Measurements from ENCODE around the gene RPS14.
"Not testable (repeated sequence)": the region's sequence is repeated elsewhere in the genome, so short reads cannot be mapped to it uniquely, and the experiment has no call there.

Gene RPS14

DNA sequence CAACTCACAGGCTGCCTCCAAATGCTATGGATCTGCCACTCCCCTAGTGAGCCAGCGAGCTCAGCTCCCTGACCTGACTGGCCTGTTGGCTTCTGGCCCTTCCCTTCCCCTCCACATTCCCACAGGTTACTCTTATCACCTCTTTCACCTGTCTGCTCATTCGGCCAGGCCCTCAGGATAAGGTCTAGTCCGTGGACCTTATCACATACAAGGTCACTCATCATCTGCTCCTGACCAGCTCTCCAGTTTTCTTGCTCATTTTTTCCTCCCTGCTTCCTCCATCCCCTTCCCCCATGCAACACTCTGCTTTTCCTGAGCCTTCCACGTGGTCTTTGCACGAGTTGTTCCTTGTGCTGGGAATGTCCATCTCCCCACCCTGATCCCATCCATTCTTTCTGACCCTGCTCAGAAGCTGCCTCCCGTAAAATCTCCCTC lies 32.5 kb upstream of the RPS14 start:
- in situ Hi-C loops (cut with MboI; ENCODE audit: low sequenced_read_pairs) = no loop called here

DNA sequence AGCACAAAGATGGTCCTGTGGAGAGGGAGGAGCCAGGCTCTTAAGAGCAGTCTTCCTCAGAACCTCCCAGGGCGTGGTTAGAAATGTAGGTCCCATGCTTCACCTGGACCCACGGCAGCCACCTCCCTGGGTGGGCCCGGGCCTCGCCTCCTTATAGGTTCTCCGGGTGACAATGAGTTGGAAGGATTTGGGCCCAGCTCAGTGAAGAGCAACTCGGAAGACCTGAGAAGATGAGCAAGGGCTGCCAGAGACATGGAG lies 32.1 kb upstream of the RPS14 start:
- in situ Hi-C loops (cut with MboI; ENCODE audit: low sequenced_read_pairs) = no loop called here

DNA sequence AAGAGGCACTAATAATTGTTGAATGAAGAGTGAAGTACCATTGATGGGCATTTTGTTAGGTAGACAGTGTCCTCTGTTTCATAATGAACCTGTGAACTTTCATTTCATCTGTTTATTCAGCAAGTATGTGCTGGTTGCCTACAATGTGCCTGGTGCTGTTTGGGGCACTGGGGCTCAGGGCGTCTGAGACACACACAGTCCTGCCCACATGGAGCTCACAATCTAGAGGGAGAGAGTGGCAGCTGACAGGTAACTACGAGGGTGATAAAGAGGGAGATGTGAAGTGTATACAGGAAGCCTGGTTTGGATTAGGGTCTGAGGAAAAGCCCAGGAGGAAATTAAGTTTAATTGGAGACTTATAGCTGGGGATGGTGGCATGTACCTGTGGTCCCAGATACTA lies 29.9 kb upstream of the RPS14 start:
- in situ Hi-C loops (cut with MboI; ENCODE audit: low sequenced_read_pairs) = no loop called here

DNA sequence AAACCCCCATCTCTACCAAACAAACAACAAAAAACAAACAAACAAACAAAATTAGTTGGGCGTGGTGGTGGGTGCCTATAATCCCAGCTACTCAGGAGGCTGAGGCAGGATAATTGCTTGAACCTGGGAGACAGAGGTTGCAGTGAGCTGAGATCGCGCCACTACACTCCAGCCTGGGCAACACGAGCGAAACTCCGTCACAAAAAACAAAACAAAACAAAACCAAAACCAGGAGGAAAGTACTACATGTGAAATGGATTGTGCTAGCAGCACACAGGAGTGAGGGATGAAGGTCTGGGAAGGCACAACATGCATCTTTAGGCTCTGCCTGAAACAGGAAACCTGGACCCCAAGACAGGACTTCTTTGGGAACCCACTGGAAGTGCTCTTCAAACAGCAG lies 27.0 kb upstream of the RPS14 start:
- in situ Hi-C loops (cut with MboI; ENCODE audit: low sequenced_read_pairs) = not testable (repeated sequence)

DNA sequence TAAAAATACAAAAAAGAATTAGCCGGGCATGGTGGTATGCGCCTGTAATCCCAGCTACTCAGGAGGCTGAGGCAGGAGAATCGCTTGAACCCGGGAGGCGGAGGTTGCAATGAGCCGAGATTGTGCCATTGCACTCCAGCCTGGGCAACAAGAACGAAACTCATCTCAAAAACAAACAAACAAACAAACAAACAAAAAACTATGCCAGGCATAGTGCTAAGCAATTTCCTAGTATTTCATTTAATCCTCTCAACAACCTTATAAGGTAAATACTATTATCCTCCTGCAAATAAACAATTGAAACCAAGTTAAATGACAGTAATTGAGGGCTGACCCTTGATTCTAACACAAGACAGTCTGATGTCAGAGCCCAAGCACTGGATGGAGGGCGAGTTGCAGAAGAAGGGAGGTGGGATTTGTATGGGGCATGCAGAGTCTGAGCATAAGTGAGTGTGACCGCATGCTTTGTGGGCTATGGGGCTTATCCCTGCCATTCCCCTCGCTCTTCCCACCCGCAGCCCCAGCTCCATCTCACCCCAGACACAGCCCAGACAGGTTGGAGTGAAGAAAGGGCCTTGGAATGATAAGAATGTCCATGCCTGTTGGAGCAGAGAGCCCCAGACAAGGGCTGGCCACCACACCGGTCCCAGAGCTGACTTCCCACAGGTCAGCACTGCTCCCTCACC lies 24.3 kb upstream of the RPS14 start:
- in situ Hi-C loops (cut with MboI; ENCODE audit: low sequenced_read_pairs) = no loop called here

DNA sequence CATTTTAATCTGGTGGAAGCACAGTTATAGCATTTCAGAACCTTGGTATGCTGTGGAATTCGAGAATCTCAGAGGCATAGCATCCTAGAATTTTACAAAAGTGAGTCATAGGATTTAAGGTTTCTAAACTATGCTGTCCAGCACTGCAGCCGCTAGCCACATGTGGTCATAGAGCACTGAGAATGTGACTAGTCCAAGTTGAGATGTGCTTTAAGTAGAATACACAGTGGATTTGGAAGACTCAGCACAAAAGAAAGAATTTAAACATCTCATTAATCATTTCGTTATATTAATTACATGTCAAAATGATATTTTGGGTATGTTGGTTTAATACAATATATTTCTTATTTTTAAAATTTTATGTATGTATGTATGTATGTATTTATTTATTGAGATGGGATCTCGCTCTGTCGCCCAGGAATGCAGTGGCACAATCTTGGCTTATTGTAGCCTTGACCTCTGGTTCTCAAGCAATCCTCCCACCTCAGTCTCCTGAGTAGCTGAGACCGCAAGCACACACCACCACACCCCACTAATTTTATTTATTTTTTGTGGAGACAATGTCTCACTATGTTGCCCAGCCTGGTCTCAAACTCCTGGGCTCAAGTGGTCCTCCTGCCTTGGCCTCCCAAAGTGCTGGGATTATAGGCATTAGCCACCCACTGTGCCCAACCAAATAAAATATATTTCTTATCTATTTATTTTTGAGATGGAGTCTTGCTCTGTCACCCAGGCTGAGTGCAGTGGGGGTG lies 20.4 kb upstream of the RPS14 start:
- in situ Hi-C loops (cut with MboI; ENCODE audit: low sequenced_read_pairs) = no loop called here

DNA sequence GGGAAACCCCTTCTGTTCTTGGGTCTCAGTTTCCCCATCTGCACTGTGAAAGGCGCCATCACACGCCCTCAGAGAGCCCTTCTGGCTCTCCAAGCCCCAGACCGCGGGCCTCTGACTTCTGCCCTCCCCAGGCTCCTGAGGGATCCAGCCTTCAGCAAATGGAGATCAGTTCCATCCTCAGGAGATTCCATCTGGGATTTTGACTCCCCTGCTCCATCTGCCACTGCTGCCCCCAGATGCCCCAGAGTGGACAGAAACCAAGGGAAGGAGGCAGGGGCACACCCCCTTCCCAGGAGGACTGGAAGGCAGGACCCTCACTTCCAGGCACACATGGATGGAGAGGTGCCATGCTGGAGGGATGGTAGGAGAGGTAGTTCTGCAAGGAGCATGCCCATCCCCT lies 18.7 kb upstream of the RPS14 start:
- in situ Hi-C loops (cut with MboI; ENCODE audit: low sequenced_read_pairs) = no loop called here

DNA sequence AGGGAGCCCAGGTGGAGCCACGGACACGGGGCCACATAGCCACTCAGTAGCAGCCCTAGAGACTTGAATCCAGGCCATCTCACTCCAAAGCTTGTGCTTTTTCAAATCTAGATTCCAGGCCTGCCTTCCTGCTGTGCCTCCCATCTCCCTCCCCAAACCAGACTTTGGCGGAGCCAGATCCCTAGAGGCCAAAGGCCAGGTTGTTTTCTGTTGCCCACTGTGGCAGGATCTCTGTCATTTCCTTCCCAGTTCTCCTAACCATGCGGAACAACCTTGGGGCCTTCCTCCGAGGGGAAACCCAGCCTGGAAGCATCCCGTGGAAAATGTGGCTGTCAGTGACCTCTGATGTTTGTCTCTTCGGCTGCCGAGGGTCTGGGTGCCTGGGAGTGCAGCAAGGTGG lies 16.4 kb upstream of the RPS14 start:
- in situ Hi-C loops (cut with MboI; ENCODE audit: low sequenced_read_pairs) = no loop called here

DNA sequence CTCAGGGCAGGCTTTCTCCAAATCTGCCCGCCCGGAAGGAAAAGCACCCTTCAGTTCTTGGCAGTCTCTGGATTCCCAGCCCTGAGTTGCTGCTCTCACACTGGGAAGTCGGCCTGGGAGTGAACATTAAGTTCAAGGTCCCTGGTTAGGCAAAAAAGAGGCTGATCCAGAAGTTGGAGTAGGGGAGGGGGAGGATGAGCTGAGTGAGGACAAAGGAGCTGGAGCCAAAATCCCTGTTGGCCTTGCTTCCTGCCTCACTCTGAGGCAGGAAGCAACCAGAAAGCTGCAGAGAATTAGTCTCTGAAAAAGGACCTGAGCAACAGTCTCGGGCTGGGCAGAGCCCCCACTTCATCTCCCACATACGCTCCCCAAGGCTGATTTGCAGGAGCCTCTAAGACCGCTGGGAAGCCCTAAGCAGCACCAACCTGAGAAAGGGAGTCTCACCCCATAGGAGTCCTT lies 15.0 kb upstream of the RPS14 start:
- in situ Hi-C loops (cut with MboI; ENCODE audit: low sequenced_read_pairs) = no loop called here

DNA sequence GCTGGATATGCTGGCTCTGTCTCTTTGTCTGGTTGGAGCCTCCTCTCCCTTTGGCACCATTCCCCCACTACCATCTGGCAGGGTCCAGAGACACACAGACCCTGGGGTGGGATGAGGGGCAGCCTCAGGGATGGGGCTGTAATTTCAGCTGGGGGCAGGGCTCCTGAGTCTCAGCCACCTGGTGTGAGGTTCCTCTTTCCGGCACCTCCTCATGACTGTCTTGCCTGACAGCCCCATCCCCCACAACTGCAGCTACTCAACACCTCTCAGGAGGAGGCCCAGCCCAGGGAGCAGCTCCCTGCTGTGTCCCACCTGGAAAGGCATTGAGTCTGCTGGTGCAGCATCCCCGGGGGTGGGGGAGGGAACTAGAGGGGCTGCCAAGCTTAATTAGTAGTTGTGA lies 11.7 kb upstream of the RPS14 start:
- in situ Hi-C loops (cut with MboI; ENCODE audit: low sequenced_read_pairs) = no loop called here

DNA sequence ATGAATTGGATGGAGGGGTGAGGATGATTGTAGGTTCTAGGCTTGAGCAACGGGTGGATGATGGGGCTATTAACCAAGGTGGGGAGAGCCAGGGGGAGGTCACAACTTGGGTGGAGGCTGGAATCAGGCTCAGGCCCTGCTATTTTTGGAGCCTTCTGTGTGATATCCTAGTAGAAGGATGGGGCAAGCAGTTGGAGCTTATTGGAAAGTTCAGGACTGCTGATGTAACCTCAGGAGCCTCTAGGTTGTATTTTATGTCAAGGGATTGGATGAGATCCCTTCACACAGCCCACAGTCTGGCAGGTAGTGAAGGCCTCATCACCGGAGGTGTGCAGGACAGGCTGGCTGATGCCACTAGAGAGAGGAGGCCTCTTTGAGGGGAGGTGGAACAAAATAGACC lies 11.2 kb upstream of the RPS14 start:
- in situ Hi-C loops (cut with MboI; ENCODE audit: low sequenced_read_pairs) = no loop called here

DNA sequence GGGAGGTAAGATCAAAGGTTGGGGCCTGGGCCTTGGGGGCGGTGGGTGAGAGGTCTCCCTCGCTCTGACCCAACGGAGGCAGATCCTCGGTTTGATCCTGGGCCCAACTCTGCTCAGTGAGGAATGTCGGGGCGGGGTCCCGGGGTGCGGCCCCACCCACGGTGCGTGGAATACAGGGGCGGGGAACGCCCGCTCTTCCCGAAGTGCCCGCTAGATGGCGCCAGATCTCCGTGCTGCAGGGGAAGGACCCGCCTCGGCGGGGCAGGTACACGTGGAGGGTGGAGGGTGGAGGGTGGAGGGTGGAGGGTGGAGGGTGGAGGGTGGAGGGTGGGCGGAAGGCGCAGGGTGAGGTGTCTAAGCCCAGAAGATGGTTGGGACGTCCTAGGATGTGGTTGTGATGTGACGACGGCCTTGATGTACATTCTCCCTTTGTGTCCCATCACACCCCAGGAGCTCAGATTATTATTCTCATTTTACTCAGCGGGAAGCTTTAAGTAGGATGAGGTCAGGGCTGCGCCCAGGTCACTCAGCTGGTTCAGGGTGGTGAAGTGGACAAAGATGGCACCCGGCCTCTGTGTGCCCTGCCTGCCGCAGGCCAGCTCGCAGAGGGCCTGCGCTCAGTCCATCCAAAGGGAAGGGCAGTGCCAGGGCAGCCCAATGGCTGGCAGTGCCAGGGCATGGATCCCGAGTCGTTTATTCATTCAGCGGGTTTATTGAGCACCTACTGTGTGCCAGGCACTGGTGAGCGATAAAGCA lies 9.4 kb upstream of the RPS14 start:
- in situ Hi-C loops (cut with MboI; ENCODE audit: low sequenced_read_pairs) = loop anchor here (5.0 to 10.0 kb wide), 3 partner anchors 83 to 386 kb away; partner anchors contain the start of gene IRGM

DNA sequence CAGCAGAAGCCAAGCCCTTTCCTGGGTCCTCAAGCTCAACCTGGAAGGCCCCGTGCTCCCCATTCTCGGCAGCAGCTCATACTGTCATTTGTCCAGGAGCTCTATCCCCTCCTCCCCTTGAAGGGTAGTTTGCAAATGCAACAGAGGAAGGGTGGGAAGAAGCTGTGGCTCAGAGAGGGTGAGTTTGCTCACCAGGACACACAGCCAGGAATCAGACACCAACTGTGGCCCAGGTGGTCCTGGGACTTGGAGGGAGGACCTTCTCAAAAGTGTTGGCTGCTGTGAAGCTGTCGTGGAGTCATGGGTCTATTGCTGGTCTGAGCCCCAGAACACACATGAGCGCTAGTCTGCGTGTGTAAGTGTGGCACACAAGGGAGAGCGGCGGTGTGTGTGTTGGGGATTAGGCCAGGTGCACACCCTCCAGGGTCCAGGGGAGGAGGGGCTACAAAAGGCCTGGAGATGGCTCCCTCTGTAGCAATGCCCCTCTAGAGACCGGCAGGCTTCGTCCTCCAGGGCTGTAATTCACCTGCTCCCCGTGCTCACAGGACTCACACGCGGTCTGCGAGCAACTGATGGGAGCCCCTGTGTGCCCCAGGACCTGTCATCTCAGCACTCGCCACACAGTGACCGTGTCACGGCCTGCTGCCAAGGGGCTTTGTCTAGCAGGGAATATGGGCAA lies 8.2 kb upstream of the RPS14 start:
- in situ Hi-C loops (cut with MboI; ENCODE audit: low sequenced_read_pairs) = loop anchor here (5.0 to 10.0 kb wide), 3 partner anchors 85 to 387 kb away; partner anchors contain the start of gene IRGM

DNA sequence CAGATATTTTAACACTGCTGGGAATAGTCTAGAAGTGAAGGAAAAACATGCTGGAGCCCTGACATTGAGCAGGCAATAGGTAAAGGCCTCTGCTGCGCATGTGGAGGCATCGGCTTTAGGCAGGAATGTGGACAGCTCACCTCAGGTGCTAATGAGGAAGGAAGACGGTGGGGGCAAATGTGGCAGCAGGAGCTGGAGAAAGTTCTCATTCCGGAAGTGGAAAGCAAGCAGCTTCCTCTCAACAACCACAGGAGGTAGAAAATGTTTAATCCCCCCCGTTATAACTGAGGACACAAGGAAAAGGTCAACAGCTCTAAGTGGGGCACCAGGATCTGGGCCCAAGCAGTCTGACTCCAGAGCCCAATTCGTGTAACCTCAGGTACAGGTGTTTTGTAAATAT lies 7.6 kb upstream of the RPS14 start:
- in situ Hi-C loops (cut with MboI; ENCODE audit: low sequenced_read_pairs) = loop anchor here (5.0 to 10.0 kb wide), 3 partner anchors 85 to 388 kb away; partner anchors contain the start of gene IRGM

DNA sequence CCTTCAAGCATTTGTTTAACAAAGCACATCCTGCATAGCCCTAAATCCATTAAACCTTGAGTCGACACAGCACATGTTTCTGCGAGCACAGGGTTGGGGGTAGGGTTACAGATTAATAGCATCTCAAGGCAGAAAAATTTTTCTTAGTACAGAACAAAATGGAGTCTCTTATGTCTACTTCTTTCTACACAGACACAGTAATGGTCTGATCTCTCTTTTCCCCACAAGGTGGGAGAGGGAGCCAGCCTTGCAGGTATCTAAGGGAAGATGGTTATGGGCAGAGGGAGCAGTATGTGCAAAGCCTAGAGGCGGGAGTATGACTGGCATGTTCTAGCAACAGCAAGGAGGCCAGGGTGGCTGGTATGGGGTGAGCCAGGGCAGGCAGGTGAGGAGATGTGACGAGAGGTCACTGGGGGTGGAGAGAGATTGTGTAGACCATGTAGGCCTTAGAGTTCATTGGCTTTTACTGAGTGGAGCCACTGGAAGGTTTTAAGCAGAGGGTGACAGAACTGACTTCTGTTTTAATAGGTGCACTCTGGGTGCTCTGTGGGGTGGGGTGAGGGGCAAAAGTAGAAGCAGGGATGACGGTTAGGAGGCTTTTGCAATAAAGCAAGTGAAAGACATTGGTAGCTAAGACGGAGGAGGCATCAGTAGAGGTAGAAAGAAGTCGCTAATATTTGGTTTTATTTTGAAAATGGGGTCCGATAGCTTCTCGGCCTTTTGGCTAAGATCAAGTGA lies 5.1 kb upstream of the RPS14 start:
- in situ Hi-C loops (cut with MboI; ENCODE audit: low sequenced_read_pairs) = loop anchor here (5.0 to 10.0 kb wide), 3 partner anchors 88 to 390 kb away; partner anchors contain the start of gene IRGM

DNA sequence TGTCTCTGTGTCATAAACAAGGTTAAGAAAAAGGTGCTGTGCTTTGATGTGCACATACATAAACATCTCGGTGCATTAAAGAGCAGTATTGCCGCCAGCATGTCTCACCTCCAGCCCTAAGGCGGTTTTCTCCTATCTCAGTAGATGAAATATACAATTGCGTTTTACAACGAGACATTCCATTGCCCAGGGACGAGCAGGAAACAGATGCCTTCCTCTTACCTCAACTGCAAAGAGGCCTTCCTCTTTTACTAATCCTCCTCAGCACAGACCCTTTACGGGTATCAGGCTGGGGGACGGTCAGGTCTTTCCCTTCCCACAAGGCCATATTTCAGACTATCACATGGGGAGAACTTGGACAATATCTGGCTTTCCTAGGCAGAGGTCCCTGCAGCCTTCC lies 4.5 kb upstream of the RPS14 start:
- in situ Hi-C loops (cut with MboI; ENCODE audit: low sequenced_read_pairs) = loop anchor here (10.0 kb wide), 2 partner anchors 201 to 391 kb away; partner anchors contain the start of gene IRGM

DNA sequence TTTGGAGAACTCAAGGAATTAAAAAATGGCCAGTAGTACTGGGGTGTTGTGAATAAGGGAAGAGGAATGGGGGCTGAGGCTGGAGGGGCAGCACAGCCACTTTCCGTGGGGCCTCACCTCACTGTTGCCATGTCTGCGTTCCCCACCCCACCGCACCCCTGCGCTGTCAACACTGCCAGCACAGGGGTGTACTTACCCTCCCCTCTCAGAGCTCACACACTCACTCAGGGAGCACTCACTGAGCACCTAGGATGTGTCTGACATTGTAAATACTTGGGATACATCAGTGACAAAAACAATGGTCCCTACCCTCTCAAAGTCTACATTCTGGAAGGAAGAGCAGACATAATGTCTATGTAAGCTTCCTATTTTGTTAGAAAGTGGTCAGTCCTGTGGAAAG lies 3.4 kb upstream of the RPS14 start:
- in situ Hi-C loops (cut with MboI; ENCODE audit: low sequenced_read_pairs) = loop anchor here (10.0 kb wide), 2 partner anchors 202 to 392 kb away; partner anchors contain the start of gene IRGM

DNA sequence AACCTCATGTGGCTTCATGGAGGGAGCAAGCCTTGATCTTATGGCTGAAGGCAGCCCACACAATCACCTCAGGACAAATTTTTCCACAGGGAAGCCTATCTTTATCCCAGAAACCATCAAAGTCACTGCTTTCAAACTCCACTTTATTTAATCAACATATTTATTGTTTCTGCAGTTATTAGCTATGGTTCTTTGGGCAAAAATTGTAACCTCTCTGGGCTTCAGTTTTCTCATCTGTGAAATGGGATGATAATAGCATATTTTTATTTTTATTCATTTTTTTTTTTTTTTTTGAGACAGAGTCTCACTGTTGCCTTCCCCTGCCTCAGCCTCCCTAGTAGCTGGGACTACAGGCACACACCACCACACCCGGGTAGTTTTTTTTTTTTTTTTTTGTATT lies 2.1 kb upstream of the RPS14 start:
- in situ Hi-C loops (cut with MboI; ENCODE audit: low sequenced_read_pairs) = loop anchor here (10.0 kb wide), 2 partner anchors 203 to 393 kb away; partner anchors contain the start of gene IRGM

DNA sequence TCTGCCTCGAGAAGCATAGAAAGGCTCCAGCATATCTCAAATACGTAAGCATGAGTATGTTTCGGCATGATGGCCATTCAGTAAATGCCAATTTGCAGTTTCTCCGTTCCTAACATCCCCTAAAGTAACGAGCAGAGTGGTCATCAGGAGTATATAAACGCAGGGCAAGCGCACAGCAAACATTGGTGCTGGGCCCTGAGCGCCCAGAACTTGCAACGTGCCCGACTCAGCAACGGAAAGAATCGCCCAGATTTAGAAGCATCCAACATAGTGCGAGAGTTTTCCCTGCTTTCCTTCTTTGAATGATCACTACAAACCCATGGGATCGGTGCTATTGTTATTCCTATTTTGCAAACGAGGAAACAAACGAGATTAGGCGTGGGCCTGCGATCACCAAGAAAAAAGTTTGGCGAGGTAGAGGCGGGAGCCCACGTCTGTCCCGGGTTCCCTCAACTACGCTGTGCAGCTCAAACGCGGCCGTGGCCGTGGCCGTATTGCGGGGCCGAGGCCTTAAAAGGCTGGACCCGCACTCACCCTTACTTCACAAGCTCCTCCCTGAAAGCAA lies 505 bp downstream of the RPS14 start:
- in situ Hi-C loops (cut with MboI; ENCODE audit: low sequenced_read_pairs) = no loop called here

DNA sequence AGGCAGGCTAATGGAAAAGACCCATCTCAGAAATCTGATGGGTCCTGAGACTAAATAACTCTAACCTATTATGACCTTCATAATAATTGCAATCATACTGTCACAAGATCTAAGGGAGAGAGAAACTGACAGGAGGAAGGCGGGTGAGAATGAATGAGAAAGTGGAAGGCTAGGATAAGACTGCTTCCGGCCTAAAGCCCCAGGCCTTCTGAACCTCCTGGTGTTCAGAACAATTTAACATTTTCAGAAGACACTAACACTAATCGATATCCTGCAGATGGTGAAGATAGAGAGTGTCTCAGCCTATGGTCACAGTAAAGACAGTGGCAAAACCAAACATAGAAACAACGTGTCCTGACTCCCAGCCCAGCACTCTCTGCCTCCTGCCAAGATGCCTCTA lies 1.2 kb downstream of the RPS14 start:
- in situ Hi-C loops (cut with MboI; ENCODE audit: low sequenced_read_pairs) = no loop called here

Measured in HL-60/S4 (cell line).